AG04449 (cell line): Measurements from ENCODE around the gene BEX2.

Source experiments
- CTCF ChIA-PET: fragments of 350-600 bp; formaldehyde crosslinking; extraction: SDS; loops from one replicate; lab custom pipeline; 2021; ENCODE audit warnings: antibody characterized with exemption; lab: Yijun Ruan, JAX
- POLR2A ChIA-PET: fragments of 400-600, 350-600 bp; formaldehyde crosslinking; extraction: SDS; loops from one replicate; lab custom pipeline; 2020; ENCODE audit warnings: antibody characterized with exemption, inconsistent platforms; lab: Yijun Ruan, JAX
- DNase-seq: peaks from one replicate; pipeline ENCODE4 v3.0.0-alpha.2; 2010; ENCODE audit warnings: low read depth, low spot score
- H3K4me3 ChIP-seq: 2 replicates; pipeline ENCODE4 v1.5.1; 2011; ENCODE audit warnings: low read depth, mild to moderate bottlenecking, control low read depth, low read length
- CTCF ChIP-seq: IDR thresholded peaks from one replicate; pipeline ENCODE4 v1.5.1; 2011; ENCODE audit warnings: mild to moderate bottlenecking, moderate library complexity, low read length, control low read depth, inconsistent platforms; ENCODE audit not compliant: insufficient read depth; ENCODE audit errors: missing control alignments

Gene BEX2

GRCh38 chrX:103276581-103277002, 34.2 kb downstream of the BEX2 start, which contains the start of gene TCEAL5:
Gene TCEAL5, minus strand, starts transcription at chrX:103276750. Its CDS starts 2,187 bp downstream, at chrX:103274563.
- no peak within 1 kb of the TSS for H3K4me3 ChIP-seq
- ChIA-PET CTCF (no interaction called here), POLR2A (no interaction called here)
- TF ChIP-seq CTCF = no peak
- DNase-seq = no peak

GRCh38 chrX:103275947-103276567, 34.7 kb downstream of the BEX2 start:
- ChIA-PET POLR2A (no interaction called here), CTCF (no interaction called here)
- no peak for DNase-seq
- no peak for TF ChIP-seq CTCF
- H3K4me3 ChIP-seq = no peak overlapping the region

- ChIA-PET CTCF (no interaction called here), POLR2A (no interaction called here)
- DNase-seq = no peak
- no peak for TF ChIP-seq CTCF
- no peak overlapping the region for H3K4me3 ChIP-seq
Measured at GRCh38 chrX:103274284-103274683, 36.5 kb downstream of the BEX2 start.
